HepG2 (cell line): ENCODE results near the gene PRKCB.

Experiments
- CHD4 ChIP-seq: fragments of 200-600 bp; sonication (generic); IDR thresholded peaks from 2 replicates; pipeline ENCODE4 v1.7.0; 2017; ENCODE audit warnings: mild to moderate bottlenecking, low read length, borderline replicate concordance
- EP300 ChIP-seq, 3 experiments: sonication (generic) in 1 of 3; formaldehyde crosslinking in 1 of 3; IDR thresholded peaks; 2 replicates each; pipeline versions ENCODE4 v1.5.1 to v1.6.1; 2011 to 2020; ENCODE audit warnings: low read depth in 2 of 3, low read length in 2 of 3, borderline replicate concordance in 1 of 3, improper control_type of control experiment in 1 of 3, mild to moderate bottlenecking in 1 of 3, missing genetic modification reagents in 1 of 3, moderate library complexity in 1 of 3
- JUNB ChIP-seq: sonication (generic); formaldehyde crosslinking; IDR thresholded peaks from 2 replicates; pipeline ENCODE4 v1.8.0; 2022; ENCODE audit warnings: missing genetic modification reagents, mild to moderate bottlenecking, borderline replicate concordance
- ZNF234 ChIP-seq: sonication (generic); formaldehyde crosslinking; conservative IDR thresholded peaks from 2 replicates; pipeline ENCODE4 v1.5.1; 2020; ENCODE audit warnings: mild to moderate bottlenecking, missing genetic modification reagents
- ZNF274 ChIP-seq: sonication (generic); formaldehyde crosslinking; IDR thresholded peaks from 2 replicates; pipeline ENCODE4 v1.5.1; 2020; ENCODE audit warnings: mild to moderate bottlenecking, missing genetic modification reagents
- TF ChIP-seq, protein P1 (sequence below): IDR thresholded peaks from 2 replicates; pipeline ENCODE4 v1.6.1; 2012; ENCODE audit warnings: inconsistent platforms
- TF ChIP-seq, protein P2 (sequence below): sonication (generic); formaldehyde crosslinking; IDR thresholded peaks from 2 replicates; pipeline ENCODE4 v1.8.0; 2022; ENCODE audit warnings: missing genetic modification reagents, low read depth, mild to moderate bottlenecking, borderline replicate concordance
- TF ChIP-seq, protein P3 (sequence below), 2 experiments: sonication (generic) in 1 of 2; formaldehyde crosslinking in 1 of 2; IDR thresholded peaks; 2 replicates each; pipeline versions ENCODE4 v1.5.1 to v1.6.1; 2011 to 2020; ENCODE audit warnings: borderline replicate concordance in 1 of 2, low read depth in 1 of 2, low read length in 1 of 2, mild to moderate bottlenecking in 1 of 2, missing genetic modification reagents in 1 of 2, moderate library complexity in 1 of 2
- TF ChIP-seq, protein P4 (sequence below): sonication (generic); formaldehyde crosslinking; IDR thresholded peaks from 2 replicates; pipeline ENCODE4 v1.5.0; 2020; ENCODE audit warnings: mild to moderate bottlenecking, missing genetic modification reagents, moderate library complexity
- TF ChIP-seq, protein P5 (sequence below): sonication (generic); formaldehyde crosslinking; IDR thresholded peaks from 2 replicates; pipeline ENCODE4 v1.5.0; 2020; ENCODE audit warnings: missing genetic modification reagents, mild to moderate bottlenecking, borderline replicate concordance

DNA sequence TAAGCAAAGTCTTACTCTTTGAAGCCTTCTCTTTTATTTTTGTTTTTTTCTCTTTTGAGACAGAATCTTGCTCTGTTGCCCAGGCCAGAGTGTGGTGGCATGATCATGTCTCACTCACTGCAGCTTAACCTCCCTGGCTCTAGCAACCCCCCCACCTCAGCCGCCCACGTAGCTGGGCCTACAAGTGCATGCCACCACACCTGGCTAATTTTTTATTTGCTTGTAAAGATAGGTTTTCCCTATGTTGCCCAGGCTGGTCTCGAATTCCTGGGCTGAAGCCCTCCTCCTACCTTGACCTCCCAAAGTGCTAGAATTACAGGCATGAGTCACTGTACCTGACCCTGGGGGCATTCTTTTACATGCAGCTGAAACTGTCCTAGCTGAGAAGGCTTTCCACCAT, 154.7 kb downstream of the PRKCB start:
- TF ChIP-seq ZNF274: no peak
- no peak for TF ChIP-seq ZNF234 (CRISPR knock-in tag)
- TF ChIP-seq, protein P1, sequence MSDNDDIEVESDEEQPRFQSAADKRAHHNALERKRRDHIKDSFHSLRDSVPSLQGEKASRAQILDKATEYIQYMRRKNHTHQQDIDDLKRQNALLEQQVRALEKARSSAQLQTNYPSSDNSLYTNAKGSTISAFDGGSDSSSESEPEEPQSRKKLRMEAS: no peak
- TF ChIP-seq, protein P2, sequence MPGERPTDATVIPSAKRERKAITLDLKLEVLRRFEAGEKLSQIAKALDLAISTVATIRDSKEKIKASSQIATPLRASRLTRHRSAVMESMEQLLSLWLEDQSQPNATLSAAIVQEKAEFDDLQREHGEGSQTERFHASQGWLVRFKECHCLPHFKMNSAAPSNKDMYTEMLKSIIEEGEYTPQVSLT (CRISPR knock-in tag): no peak
- TF ChIP-seq, protein P3, sequence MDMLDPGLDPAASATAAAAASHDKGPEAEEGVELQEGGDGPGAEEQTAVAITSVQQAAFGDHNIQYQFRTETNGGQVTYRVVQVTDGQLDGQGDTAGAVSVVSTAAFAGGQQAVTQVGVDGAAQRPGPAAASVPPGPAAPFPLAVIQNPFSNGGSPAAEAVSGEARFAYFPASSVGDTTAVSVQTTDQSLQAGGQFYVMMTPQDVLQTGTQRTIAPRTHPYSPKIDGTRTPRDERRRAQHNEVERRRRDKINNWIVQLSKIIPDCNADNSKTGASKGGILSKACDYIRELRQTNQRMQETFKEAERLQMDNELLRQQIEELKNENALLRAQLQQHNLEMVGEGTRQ (IDR thresholded peaks at IDR 0.05; ENCODE audit: low read depth, low read length): no peak
- TF ChIP-seq, protein P3 (CRISPR knock-in tag; IDR thresholded peaks at IDR 0.05; ENCODE audit: borderline replicate concordance): no peak
- TF ChIP-seq, protein P4, sequence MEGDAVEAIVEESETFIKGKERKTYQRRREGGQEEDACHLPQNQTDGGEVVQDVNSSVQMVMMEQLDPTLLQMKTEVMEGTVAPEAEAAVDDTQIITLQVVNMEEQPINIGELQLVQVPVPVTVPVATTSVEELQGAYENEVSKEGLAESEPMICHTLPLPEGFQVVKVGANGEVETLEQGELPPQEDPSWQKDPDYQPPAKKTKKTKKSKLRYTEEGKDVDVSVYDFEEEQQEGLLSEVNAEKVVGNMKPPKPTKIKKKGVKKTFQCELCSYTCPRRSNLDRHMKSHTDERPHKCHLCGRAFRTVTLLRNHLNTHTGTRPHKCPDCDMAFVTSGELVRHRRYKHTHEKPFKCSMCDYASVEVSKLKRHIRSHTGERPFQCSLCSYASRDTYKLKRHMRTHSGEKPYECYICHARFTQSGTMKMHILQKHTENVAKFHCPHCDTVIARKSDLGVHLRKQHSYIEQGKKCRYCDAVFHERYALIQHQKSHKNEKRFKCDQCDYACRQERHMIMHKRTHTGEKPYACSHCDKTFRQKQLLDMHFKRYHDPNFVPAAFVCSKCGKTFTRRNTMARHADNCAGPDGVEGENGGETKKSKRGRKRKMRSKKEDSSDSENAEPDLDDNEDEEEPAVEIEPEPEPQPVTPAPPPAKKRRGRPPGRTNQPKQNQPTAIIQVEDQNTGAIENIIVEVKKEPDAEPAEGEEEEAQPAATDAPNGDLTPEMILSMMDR (CRISPR knock-in tag): no peak
- TF ChIP-seq JUNB: no peak
- TF ChIP-seq CHD4: no peak
- TF ChIP-seq, protein P5, sequence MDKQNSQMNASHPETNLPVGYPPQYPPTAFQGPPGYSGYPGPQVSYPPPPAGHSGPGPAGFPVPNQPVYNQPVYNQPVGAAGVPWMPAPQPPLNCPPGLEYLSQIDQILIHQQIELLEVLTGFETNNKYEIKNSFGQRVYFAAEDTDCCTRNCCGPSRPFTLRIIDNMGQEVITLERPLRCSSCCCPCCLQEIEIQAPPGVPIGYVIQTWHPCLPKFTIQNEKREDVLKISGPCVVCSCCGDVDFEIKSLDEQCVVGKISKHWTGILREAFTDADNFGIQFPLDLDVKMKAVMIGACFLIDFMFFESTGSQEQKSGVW: no peak
- TF ChIP-seq EP300 (IDR thresholded peaks at IDR 0.05; ENCODE audit: low read depth in 2 of 2, low read length in 2 of 2): no peak
- no peak for TF ChIP-seq EP300 (CRISPR knock-in tag; IDR thresholded peaks at IDR 0.05; ENCODE audit: borderline replicate concordance)
